ENCODE results near the gene DRC1. TPM values are rescaled to one million over a fixed set of nuclear protein-coding genes. Genes with fewer than 3 reads are reported as not detected.

Gene DRC1
- total RNA-seq, 1 donor, result 0.36 TPM

DNA sequence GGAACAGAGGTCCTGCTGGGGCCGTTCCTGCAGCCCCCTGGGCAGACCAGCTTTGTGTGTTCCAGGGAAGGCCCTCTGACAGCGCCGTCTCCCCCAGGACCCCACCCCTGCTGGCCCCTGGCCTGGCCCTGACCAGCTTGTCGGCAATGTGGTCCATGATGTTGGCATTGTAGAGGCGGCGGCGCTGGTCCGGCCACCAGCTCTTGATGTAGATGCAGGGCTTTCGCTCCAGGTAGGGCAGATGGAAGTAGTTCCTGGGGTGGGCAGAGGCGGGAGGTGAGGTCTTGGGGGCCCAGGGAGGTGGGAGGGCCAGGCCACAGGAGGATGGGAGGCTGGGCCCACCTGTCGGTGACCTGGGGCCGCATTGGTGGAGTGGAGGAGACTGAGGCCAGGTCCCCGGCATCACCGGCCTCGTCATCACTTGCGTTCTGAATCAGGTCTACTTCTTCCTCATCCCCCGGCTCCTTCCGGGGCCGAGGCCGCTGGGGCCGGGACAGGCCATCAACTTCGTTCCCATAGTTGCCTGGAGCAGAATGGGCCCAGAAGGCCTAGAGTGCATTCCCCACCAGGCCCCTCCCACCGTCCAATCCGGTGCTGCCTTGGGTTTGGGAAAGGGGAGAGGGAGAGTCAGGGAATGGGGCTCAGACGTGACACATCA lies 77.5 kb downstream of the DRC1 start:
- no peak for DNase-seq (ENCODE audit: insufficient read length, low spot score, missing footprints)
- no peaks in the 10 kb centered on the region for H3K36me3 ChIP-seq (ENCODE audit: insufficient read depth, low read length)
- no peaks in the 10 kb centered on the region for H3K9me3 ChIP-seq (ENCODE audit: low read depth, low read length)
- H3K27me3 ChIP-seq (ENCODE audit: insufficient read depth, low read length), result no peaks in the 10 kb centered on the region
- H2AFZ ChIP-seq (ENCODE audit: low read length), result no peak overlapping the region
- TF ChIP-seq, protein P1, sequence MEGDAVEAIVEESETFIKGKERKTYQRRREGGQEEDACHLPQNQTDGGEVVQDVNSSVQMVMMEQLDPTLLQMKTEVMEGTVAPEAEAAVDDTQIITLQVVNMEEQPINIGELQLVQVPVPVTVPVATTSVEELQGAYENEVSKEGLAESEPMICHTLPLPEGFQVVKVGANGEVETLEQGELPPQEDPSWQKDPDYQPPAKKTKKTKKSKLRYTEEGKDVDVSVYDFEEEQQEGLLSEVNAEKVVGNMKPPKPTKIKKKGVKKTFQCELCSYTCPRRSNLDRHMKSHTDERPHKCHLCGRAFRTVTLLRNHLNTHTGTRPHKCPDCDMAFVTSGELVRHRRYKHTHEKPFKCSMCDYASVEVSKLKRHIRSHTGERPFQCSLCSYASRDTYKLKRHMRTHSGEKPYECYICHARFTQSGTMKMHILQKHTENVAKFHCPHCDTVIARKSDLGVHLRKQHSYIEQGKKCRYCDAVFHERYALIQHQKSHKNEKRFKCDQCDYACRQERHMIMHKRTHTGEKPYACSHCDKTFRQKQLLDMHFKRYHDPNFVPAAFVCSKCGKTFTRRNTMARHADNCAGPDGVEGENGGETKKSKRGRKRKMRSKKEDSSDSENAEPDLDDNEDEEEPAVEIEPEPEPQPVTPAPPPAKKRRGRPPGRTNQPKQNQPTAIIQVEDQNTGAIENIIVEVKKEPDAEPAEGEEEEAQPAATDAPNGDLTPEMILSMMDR (IDR thresholded peaks at IDR 0.05; ENCODE audit: extremely low read depth, low read depth, low read length), result no peak
- H4K20me1 ChIP-seq (ENCODE audit: insufficient read depth, low read length), result no peaks in the 10 kb centered on the region
- no peak overlapping the region for H3K4me3 ChIP-seq (ENCODE audit: insufficient read depth, low read length)
- no peak overlapping the region for H3K27ac ChIP-seq (ENCODE audit: low read depth, low read length)
- no peaks in the 10 kb centered on the region for H3K79me2 ChIP-seq (ENCODE audit: insufficient read depth, low read length)
- H3K4me1 ChIP-seq (ENCODE audit: insufficient read depth, low read length), result no peaks in the 10 kb centered on the region
- H3K4me2 ChIP-seq (ENCODE audit: insufficient read depth, low read length), result no peak overlapping the region

DNA sequence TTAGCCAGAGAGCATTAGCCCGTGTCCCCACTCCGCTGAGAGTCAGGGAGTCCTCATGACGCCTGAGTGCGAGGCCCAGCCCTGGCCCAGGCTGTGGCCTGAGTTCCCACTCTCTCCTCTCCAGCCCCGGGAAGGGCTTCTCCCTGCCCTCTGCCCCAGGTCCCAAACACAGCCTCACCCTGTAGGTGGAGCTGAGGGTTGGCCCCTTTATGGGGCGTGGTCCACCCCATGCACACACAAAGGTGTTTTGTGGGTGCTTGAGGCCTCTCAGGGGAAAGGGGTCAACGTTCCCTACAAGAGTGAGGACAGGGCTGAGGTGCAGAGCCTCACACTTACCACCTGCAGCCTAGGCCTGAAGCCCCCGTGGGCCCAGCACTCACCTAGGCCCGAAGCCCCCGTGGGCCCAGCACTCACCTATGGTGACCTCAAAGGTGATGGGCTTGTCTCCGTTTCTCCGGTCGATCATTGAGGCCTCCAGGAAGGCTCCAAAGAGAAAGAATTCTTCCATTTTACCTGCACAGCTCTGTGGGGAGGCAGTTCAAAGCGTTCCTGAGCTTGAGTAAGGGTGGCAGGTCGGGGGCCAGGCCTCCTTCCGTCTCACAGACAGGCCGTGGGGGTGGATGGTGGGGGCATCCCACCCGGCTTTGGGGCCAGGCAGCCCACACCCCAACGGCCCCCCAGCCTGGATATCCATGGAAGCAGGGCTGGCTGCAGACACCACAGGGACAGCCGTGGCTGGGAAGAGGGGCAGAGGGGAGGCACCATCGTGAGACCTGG lies 78.3 kb downstream of the DRC1 start:
- H3K27me3 ChIP-seq (ENCODE audit: insufficient read depth, low read length), result no peaks in the 10 kb centered on the region
- no peaks in the 10 kb centered on the region for H3K36me3 ChIP-seq (ENCODE audit: insufficient read depth, low read length)
- TF ChIP-seq, protein P1 (IDR thresholded peaks at IDR 0.05; ENCODE audit: extremely low read depth, low read depth, low read length), result no peak
- H4K20me1 ChIP-seq (ENCODE audit: insufficient read depth, low read length), result no peaks in the 10 kb centered on the region
- H3K27ac ChIP-seq (ENCODE audit: low read depth, low read length), result no peak overlapping the region
- H3K4me2 ChIP-seq (ENCODE audit: insufficient read depth, low read length), result no peak overlapping the region
- no peak for DNase-seq (ENCODE audit: insufficient read length, low spot score, missing footprints)
- no peak overlapping the region for H3K4me3 ChIP-seq (ENCODE audit: insufficient read depth, low read length)
- H3K9me3 ChIP-seq (ENCODE audit: low read depth, low read length), result no peaks in the 10 kb centered on the region
- H3K79me2 ChIP-seq (ENCODE audit: insufficient read depth, low read length), result no peaks in the 10 kb centered on the region
- H2AFZ ChIP-seq (ENCODE audit: low read length), result no peak overlapping the region
- H3K4me1 ChIP-seq (ENCODE audit: insufficient read depth, low read length), result no peaks in the 10 kb centered on the region

DNA sequence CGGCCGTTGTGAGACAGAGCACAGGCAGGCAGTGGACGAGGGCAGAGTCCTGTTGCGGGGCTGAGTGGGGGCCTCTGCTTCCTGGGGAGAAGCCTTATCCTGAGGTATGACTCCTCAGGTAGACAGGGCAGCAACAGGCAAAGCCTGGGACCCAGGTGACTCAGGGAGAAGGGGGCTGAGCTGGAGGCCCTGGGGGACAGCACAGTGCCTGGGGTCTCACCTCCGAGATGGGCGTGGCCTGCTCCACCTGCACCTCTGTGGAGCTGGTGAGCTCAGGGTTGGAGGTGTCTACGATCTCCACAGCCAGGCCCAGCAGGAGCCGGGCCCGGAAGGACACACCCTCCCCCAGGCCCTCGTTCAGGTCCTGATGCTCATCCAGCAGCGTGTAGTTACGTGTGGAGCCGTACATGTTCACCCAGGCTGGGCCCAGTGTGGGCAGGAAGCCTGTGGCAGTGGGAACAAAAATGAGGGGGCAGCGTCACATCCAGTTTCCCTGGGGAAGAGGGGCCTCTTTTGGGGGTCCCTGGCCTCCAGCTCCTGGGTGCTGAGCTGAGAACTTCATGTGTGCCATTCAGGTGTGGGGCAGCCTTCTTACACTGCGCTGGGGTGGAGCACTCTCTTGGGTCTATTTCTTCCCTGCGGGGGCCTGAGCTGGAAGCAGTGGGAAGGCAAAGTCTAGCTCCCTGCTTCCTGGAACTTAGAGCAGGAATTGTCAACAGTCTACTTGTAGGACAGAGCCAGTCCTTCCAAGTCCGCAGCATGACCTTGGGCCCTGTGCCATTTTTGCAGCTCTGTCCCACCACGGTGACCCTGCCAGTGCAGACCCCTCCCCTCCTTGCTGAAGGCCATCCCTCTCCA lies 79.1 kb downstream of the DRC1 start:
- H4K20me1 ChIP-seq (ENCODE audit: insufficient read depth, low read length), result no peaks in the 10 kb centered on the region
- H3K4me2 ChIP-seq (ENCODE audit: insufficient read depth, low read length), result no peak overlapping the region
- no peak overlapping the region for H2AFZ ChIP-seq (ENCODE audit: low read length)
- DNase-seq (ENCODE audit: insufficient read length, low spot score, missing footprints), result no peak
- H3K27me3 ChIP-seq (ENCODE audit: insufficient read depth, low read length), result peaks cover 8% of the 10 kb centered on the region
- H3K36me3 ChIP-seq (ENCODE audit: insufficient read depth, low read length), result no peaks in the 10 kb centered on the region
- TF ChIP-seq, protein P1 (IDR thresholded peaks at IDR 0.05; ENCODE audit: extremely low read depth, low read depth, low read length), result no peak
- H3K4me1 ChIP-seq (ENCODE audit: insufficient read depth, low read length), result no peaks in the 10 kb centered on the region
- H3K4me3 ChIP-seq (ENCODE audit: insufficient read depth, low read length), result no peak overlapping the region
- no peak overlapping the region for H3K27ac ChIP-seq (ENCODE audit: low read depth, low read length)
- no peaks in the 10 kb centered on the region for H3K79me2 ChIP-seq (ENCODE audit: insufficient read depth, low read length)
- H3K9me3 ChIP-seq (ENCODE audit: low read depth, low read length), result no peaks in the 10 kb centered on the region
